MM.1S (cell line): ENCODE results near the gene OR8B4.

Experiments used
- EZH2 ChIP-seq: fragments of 300-600 bp; sonication (generic); optimal IDR thresholded peaks from 2 replicates; pipeline ENCODE3; 2017; ENCODE audit warnings: low read depth, mild to moderate bottlenecking, antibody characterized with exemption, low read length, mixed read lengths
- EZH2phosphoT487 ChIP-seq: fragments of 300-600 bp; sonication (generic); IDR thresholded peaks from 2 replicates; pipeline ENCODE4 v1.6.1; 2018; ENCODE audit warnings: antibody characterized with exemption, low read length
- TF ChIP-seq, protein P1 (sequence below): fragments of 300-600 bp; sonication (generic); IDR thresholded peaks from 2 replicates; pipeline ENCODE4 v1.5.1; 2016; ENCODE audit warnings: antibody characterized with exemption, low read length, mixed read lengths

DNA sequence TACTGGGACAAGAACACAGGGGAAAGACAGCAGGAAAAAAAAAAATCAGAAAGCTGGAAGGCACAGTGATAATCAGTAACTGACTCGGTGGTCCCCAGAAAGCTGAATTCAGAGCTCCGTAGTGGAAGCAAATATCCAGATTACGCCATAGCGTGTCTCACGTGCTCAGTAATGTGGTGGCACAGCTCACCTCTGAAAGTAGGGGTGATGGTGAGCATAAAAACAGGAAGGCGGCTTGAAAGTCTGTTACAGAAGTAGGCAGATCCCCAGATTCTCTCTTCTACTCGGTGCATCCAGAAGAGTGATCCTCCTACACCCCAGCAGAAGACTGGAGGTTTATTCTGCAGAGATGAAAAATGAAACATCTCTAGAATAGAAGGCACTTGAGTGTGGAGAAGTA is 14.8 kb downstream of the OR8B4 start:
- TF ChIP-seq, protein P1, sequence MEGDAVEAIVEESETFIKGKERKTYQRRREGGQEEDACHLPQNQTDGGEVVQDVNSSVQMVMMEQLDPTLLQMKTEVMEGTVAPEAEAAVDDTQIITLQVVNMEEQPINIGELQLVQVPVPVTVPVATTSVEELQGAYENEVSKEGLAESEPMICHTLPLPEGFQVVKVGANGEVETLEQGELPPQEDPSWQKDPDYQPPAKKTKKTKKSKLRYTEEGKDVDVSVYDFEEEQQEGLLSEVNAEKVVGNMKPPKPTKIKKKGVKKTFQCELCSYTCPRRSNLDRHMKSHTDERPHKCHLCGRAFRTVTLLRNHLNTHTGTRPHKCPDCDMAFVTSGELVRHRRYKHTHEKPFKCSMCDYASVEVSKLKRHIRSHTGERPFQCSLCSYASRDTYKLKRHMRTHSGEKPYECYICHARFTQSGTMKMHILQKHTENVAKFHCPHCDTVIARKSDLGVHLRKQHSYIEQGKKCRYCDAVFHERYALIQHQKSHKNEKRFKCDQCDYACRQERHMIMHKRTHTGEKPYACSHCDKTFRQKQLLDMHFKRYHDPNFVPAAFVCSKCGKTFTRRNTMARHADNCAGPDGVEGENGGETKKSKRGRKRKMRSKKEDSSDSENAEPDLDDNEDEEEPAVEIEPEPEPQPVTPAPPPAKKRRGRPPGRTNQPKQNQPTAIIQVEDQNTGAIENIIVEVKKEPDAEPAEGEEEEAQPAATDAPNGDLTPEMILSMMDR = no peak
- no peak for TF ChIP-seq EZH2
- TF ChIP-seq EZH2phosphoT487 = no peak
